ENCODE data around the gene OPN3.

Gene OPN3

DNA sequence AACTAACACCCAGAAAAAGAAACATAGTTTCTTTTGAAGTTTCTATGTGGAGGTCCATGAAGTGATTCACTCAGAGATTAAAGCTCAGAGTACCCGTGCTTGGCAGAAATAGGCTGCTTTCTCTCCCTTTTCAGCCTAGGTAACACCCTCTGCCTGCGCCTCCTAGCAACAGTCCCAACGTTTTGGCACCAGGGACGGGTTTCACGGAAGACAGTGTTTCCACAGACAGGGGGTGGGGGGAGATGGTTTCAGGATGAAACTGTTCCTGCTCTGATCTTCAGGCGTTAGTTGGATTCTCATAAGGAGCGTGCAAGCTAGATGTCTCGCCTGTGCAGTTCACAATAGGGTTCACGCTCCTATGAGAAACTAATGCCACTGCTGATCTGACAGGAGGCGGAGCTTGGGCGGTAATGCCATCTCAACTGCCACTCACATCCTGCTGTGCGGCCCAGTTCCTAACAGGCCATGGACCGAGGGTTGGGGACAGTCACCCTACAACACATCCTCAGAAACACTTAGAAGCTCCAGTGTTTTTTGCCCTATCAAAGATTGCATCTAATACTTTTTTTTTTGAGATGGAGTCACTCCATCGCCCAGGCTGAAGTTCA lies 53.2 kb downstream of the OPN3 start:
- DNase-seq = no peak

DNA sequence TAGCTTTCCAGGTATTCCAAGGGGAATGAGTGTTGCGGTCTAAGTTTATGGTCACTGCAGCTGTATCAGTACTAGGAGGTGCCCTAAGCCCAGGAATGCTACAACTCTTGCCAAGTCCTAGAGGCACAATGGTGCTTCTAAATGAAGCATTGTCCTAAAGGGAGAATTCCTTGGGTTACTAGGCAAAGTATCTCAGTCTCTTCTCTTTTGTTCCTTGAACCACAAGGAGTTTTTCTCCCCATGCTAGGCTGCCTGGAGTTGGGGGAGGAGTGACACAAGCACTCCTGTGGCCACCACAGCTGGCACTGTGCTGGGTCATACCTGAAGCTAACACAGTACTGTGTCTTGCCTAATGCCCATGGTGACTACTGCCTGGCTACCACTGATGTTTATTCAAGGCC lies 57.2 kb downstream of the OPN3 start:
- no peak for DNase-seq

DNA sequence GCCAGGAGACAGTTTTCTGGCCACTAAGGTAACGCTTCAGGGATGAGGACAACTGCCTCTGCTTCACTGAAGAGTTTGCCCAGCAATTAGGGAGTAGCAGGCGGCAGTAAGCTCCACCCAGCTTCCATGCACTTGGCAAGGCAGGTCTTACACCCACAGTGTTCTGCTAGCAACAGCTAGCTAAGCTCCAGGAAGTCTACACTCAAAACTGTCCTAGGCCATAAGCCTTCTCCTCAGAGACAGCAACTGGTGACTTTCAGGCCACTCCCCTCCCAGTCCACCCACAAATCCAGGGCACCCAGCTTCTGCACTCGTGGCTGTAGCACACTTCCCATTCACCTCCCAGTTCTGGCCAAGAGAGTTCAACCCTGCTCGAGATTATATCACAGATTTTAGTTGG lies 60.7 kb downstream of the OPN3 start:
- DNase-seq = no peak

DNA sequence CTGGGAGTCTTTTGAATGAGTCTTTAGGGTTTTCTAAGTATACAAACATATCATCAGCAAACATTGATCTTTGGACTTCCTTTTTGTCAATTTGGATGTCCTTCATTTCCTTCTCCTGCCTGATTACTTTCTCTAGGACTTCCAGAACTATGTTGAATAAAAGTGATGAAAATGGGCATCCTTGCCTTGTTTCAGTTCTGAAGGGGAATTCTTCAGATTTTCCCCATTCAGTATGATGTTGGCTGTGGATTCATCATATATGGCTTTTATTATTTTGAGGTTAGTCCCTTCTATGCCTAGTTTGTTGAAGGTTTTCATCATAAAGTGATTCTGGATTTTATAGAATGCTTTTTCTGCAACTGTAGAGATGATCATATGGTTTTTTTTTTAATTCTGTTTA lies 66.0 kb downstream of the OPN3 start:
- DNase-seq = no peak

- no peak for DNase-seq
Observed at GRCh38 chr1:241569848-241570247, 70.3 kb downstream of the OPN3 start.

- DNase-seq = no peak
Observed at GRCh38 chr1:241560849-241561187, 79.4 kb downstream of the OPN3 start.

DNA sequence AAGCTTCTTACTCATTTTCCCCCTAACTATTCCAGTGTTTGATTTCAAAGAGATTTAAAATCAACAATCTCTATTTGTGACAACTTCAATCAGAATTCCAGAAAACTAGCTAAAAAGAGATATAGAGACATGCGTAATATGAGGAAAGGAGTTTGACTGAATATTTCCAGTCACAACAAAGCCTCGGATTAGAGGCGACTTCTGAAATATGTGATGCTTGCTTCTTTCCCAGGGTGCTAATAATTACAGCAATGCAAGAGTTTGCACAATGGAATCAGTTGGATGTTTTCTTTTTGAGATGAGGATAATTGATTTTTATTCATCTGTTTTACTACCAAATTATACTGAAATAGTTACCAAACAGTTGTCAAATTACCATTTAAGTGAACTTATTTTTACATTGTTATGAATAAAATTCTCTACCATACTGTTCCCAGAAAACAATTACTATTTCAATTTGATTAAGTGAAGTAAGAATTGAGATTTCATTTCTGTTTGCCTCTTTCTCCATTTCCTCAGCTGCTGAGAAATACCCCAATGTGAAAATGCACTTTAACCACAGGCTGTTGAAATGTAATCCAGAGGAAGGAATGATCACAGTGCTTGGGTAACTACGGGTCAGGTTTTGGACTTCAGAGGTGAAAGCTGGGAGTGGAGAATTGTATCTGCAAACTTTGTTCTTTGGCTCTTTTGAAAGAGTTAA lies 79.9 kb downstream of the OPN3 start:
- DNase-seq = no peak

GRCh38 chr1:241557551-241558193 lies 82.5 kb downstream of the OPN3 start:
- no peak for DNase-seq

GRCh38 chr1:241557031-241557430 lies 83.1 kb downstream of the OPN3 start:
- no peak for DNase-seq

- no peak for DNase-seq
Observed at GRCh38 chr1:241555526-241555925, 84.6 kb downstream of the OPN3 start.

DNA sequence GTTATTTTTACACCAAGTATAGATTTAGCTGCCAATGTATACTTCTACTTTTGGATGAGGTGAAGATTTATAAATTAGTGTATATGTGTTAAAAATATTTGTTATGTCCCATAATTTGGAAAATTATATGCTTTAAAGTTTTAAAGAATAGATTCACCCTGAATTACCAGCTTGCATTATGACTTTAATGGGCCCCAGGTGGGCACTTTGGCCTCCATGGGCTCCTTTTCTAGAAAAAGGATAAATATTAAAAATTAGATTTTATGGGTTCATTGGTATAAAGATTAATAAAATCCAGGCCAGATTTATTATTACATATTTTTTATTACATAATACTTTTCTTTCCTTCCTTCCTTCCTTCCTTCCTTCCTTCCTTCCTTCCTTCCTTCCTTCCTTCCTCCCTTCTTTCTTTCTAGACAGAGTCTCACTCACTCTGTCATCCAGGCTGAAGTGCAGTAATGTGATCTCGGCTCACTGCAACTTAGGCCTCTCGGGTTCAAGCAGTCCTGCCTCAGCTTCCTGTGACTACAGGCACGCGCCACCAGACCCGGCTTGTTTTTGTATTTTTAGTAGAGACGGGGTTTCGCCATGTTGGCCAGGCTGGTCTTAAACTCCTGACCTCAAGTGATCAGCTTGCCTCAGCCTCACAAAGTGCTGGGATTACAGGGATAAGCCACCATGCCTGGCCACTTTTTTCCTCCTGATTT lies 86.1 kb downstream of the OPN3 start:
- DNase-seq = no peak

GRCh38 chr1:241551759-241552638 lies 88.2 kb downstream of the OPN3 start:
- DNase-seq = no peak

- no peak for DNase-seq
Observed at GRCh38 chr1:241550318-241550717, 89.9 kb downstream of the OPN3 start.

DNA sequence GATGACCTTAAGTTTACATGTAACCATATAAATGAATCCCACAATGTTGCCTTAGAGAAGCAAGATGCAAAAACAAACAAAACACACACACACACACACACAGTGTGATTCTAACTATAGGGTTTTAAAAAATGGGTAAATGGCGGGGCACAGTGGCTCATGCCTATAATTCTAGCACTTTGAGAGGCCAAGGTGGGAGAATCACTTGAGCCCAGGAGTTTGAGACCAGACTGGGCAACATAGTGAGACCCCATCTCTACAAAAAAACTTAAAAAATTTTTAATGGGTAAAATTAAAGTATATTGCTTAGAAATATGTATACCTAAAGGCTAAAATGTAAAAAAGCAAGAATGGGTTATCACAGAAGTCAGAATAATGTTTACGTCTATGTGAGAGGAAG lies 92.2 kb downstream of the OPN3 start:
- no peak for DNase-seq

Data from NCI-H526 treated with DMSO at 0.1 percent for 48 hours (cell line).